GM23338 (cell line): ENCODE measurements around the gene ACY1. TPM values are rescaled to one million over a fixed set of nuclear protein-coding genes. Genes with fewer than 3 reads are reported as not detected.

ENCODE experiments used
- CREB1 ChIP-seq: fragments of 250-450 bp; sonication (Bioruptor Pico); IDR thresholded peaks from 2 replicates; pipeline ENCODE4 v1.5.0; 2020; ENCODE audit warnings: low read depth, mild to moderate bottlenecking, moderate library complexity
- EZH2 ChIP-seq: fragments of 200-600 bp; sonication (generic); IDR thresholded peaks from one replicate; pipeline ENCODE4 v1.8.0; 2017; ENCODE audit warnings: antibody characterized with exemption, mild to moderate bottlenecking, low read depth; ENCODE audit not compliant: unreplicated experiment
- EZH2phosphoT487 ChIP-seq: fragments of 200-600 bp; sonication (generic); IDR thresholded peaks from one replicate; pipeline ENCODE4 v1.8.1; 2018; ENCODE audit warnings: antibody characterized with exemption; ENCODE audit not compliant: unreplicated experiment
- NANOG ChIP-seq: IDR thresholded peaks from 2 replicates; pipeline ENCODE4 v1.6.1; 2016; ENCODE audit warnings: antibody characterized with exemption, borderline replicate concordance
- POLR2AphosphoS5 ChIP-seq: IDR thresholded peaks from 2 replicates; pipeline ENCODE4 v1.6.1; 2016; ENCODE audit warnings: antibody characterized with exemption, low read depth
- STAT1 ChIP-seq: IDR thresholded peaks from one replicate; pipeline ENCODE4 v1.6.1; 2016; ENCODE audit warnings: antibody characterized with exemption; ENCODE audit not compliant: unreplicated experiment
- ZNF114 ChIP-seq: fragments of 250-450 bp; sonication (Bioruptor Pico); IDR thresholded peaks from 2 replicates; pipeline ENCODE4 v1.5.0; 2020; ENCODE audit warnings: mild to moderate bottlenecking, moderate library complexity
- ZNF331 ChIP-seq: fragments of 250-450 bp; sonication (Bioruptor Pico); IDR thresholded peaks from 2 replicates; pipeline ENCODE4 v1.5.0; 2020; ENCODE audit warnings: low read depth, mild to moderate bottlenecking, moderate library complexity
- polyA plus RNA-seq: library from polyadenylated mRNA; unstranded; fragments of >200 nt; fragmentation: Nextera tagmentation; extraction: Ambion mirVana; gene quantifications from 2 replicates; pipeline ENCODE4 v1.2.1, GENCODE V29; 2016
- total RNA-seq: library from RNA; depleted of rRNA; stranded (reverse); fragments of >200 nt; shearing (Covaris generic); gene quantifications from 2 replicates; pipeline ENCODE4 v1.2.3, GENCODE V29; 2014
- TF ChIP-seq, protein P1 (sequence below): fragments of 250-450 bp; sonication (Bioruptor Pico); IDR thresholded peaks from 2 replicates; pipeline ENCODE4 v1.5.0; 2020; ENCODE audit warnings: mild to moderate bottlenecking, moderate library complexity
- TF ChIP-seq, protein P2 (sequence below): IDR thresholded peaks from one replicate; pipeline ENCODE4 v1.6.1; 2018; ENCODE audit warnings: antibody characterized with exemption; ENCODE audit not compliant: unreplicated experiment

ACY1 gene
- total and polyA plus RNA-seq, 2 experiments from 2014 or later: 38.4 to 62.8 TPM

DNA sequence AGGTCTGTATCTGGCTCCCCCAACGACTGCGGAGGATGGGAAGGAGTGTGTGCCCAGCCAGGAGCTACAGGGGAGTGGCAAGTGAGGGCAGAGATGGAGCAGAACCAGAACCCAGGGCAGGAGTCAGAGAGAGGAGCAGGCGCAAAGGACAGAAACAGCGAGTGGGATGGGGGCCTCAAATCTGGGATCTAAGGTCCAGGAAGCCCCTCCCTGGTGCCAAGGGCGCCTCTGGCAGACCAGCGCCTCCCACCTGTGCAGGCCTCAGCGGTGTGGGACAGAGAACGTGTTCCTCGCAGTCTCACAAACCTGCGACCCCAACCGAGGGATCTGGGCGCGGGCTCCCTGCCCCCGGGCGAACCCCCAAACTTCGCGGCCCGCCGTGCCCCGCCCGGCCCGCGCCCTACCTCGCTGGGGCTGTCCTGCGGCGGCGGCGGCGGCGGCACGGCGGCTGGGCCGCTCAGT, 16.4 kb upstream of the ACY1 start (continued):
- TF ChIP-seq, protein P1, sequence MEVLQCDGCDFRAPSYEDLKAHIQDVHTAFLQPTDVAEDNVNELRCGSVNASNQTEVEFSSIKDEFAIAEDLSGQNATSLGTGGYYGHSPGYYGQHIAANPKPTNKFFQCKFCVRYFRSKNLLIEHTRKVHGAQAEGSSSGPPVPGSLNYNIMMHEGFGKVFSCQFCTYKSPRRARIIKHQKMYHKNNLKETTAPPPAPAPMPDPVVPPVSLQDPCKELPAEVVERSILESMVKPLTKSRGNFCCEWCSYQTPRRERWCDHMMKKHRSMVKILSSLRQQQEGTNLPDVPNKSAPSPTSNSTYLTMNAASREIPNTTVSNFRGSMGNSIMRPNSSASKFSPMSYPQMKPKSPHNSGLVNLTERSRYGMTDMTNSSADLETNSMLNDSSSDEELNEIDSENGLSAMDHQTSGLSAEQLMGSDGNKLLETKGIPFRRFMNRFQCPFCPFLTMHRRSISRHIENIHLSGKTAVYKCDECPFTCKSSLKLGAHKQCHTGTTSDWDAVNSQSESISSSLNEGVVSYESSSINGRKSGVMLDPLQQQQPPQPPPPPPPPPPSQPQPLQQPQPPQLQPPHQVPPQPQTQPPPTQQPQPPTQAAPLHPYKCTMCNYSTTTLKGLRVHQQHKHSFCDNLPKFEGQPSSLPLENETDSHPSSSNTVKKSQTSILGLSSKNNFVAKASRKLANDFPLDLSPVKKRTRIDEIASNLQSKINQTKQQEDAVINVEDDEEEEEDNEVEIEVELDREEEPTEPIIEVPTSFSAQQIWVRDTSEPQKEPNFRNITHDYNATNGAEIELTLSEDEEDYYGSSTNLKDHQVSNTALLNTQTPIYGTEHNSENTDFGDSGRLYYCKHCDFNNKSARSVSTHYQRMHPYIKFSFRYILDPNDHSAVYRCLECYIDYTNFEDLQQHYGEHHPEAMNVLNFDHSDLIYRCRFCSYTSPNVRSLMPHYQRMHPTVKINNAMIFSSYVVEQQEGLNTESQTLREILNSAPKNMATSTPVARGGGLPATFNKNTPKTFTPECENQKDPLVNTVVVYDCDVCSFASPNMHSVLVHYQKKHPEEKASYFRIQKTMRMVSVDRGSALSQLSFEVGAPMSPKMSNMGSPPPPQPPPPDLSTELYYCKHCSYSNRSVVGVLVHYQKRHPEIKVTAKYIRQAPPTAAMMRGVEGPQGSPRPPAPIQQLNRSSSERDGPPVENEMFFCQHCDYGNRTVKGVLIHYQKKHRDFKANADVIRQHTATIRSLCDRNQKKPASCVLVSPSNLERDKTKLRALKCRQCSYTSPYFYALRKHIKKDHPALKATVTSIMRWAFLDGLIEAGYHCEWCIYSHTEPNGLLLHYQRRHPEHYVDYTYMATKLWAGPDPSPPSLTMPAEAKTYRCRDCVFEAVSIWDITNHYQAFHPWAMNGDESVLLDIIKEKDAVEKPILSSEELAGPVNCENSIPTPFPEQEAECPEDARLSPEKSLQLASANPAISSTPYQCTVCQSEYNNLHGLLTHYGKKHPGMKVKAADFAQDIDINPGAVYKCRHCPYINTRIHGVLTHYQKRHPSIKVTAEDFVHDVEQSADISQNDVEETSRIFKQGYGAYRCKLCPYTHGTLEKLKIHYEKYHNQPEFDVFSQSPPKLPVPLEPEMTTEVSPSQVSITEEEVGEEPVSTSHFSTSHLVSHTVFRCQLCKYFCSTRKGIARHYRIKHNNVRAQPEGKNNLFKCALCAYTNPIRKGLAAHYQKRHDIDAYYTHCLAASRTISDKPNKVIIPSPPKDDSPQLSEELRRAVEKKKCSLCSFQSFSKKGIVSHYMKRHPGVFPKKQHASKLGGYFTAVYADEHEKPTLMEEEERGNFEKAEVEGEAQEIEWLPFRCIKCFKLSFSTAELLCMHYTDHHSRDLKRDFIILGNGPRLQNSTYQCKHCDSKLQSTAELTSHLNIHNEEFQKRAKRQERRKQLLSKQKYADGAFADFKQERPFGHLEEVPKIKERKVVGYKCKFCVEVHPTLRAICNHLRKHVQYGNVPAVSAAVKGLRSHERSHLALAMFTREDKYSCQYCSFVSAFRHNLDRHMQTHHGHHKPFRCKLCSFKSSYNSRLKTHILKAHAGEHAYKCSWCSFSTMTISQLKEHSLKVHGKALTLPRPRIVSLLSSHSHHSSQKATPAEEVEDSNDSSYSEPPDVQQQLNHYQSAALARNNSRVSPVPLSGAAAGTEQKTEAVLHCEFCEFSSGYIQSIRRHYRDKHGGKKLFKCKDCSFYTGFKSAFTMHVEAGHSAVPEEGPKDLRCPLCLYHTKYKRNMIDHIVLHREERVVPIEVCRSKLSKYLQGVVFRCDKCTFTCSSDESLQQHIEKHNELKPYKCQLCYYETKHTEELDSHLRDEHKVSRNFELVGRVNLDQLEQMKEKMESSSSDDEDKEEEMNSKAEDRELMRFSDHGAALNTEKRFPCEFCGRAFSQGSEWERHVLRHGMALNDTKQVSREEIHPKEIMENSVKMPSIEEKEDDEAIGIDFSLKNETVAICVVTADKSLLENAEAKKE (CRISPR knock-in tag): no peak
- TF ChIP-seq, protein P2, sequence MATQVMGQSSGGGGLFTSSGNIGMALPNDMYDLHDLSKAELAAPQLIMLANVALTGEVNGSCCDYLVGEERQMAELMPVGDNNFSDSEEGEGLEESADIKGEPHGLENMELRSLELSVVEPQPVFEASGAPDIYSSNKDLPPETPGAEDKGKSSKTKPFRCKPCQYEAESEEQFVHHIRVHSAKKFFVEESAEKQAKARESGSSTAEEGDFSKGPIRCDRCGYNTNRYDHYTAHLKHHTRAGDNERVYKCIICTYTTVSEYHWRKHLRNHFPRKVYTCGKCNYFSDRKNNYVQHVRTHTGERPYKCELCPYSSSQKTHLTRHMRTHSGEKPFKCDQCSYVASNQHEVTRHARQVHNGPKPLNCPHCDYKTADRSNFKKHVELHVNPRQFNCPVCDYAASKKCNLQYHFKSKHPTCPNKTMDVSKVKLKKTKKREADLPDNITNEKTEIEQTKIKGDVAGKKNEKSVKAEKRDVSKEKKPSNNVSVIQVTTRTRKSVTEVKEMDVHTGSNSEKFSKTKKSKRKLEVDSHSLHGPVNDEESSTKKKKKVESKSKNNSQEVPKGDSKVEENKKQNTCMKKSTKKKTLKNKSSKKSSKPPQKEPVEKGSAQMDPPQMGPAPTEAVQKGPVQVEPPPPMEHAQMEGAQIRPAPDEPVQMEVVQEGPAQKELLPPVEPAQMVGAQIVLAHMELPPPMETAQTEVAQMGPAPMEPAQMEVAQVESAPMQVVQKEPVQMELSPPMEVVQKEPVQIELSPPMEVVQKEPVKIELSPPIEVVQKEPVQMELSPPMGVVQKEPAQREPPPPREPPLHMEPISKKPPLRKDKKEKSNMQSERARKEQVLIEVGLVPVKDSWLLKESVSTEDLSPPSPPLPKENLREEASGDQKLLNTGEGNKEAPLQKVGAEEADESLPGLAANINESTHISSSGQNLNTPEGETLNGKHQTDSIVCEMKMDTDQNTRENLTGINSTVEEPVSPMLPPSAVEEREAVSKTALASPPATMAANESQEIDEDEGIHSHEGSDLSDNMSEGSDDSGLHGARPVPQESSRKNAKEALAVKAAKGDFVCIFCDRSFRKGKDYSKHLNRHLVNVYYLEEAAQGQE: no peak
- TF ChIP-seq NANOG (no peak), EZH2 (no peak), CREB1 (no peak), ZNF114 (CRISPR knock-in tag) (no peak), POLR2AphosphoS5 (no peak), STAT1 (no peak), ZNF331 (no peak), EZH2phosphoT487 (no peak)
